Panc1 (cell line): ENCODE measurements around the gene DENND2A. TPM values are rescaled to one million over a fixed set of nuclear protein-coding genes. Genes with fewer than 3 reads are reported as not detected.

Experiments used
- ATAC-seq: fragments of 200-7000 bp; cut with Tn5 transposase; 2 replicates; pipeline ENCODE4 v1.9.1; 2020; ENCODE audit warnings: mild to moderate bottlenecking, moderate library complexity
- BruUV-seq: library from RNA; stranded (reverse); fragments of 400-500 nt; replicated peaks from 2 replicates; lab custom pipeline; 2021; lab: Mats Ljungman, UMichigan
- CTCF ChIA-PET: fragments of 300-600 bp; sonication (Branson Sonifier 250); formaldehyde crosslinking; loops from one replicate; lab custom pipeline; 2022; ENCODE audit warnings: antibody characterized with exemption; lab: Charles Lee
- POLR2A ChIA-PET: fragments of 300-600 bp; sonication (Branson Sonifier 250); formaldehyde crosslinking; loops from one replicate; lab custom pipeline; 2022; ENCODE audit warnings: antibody characterized with exemption; lab: Charles Lee
- DNase-seq: peaks from one replicate; pipeline ENCODE4 v3.0.0-alpha.2; 2010; ENCODE audit warnings: low read depth, low spot score
- H3K27ac ChIP-seq: 2 replicates; pipeline ENCODE4 v1.5.1; 2011; ENCODE audit warnings: mild to moderate bottlenecking, low read length, inconsistent platforms
- H3K27me3 ChIP-seq: fragments of 200-500 bp; sonication (Bioruptor generic); 2 replicates; pipeline ENCODE4 v1.6.0; 2014; ENCODE audit warnings: low read length, inconsistent platforms; ENCODE audit not compliant: control insufficient read depth, insufficient read depth
- H3K36me3 ChIP-seq: fragments of 200-500 bp; sonication (Bioruptor generic); 2 replicates; pipeline ENCODE4 v1.5.1; 2014; ENCODE audit warnings: inconsistent platforms, mild to moderate bottlenecking, low read length, moderate library complexity; ENCODE audit not compliant: control insufficient read depth, insufficient read depth
- H3K4me1 ChIP-seq: 2 replicates; pipeline ENCODE4 v1.5.1; 2011; ENCODE audit warnings: inconsistent platforms, mild to moderate bottlenecking, low read length, moderate library complexity; ENCODE audit not compliant: control insufficient read depth, insufficient read depth
- H3K4me3 ChIP-seq, 2 experiments: 2 replicates each; pipeline ENCODE4 v1.5.1; 2011 to 2012; ENCODE audit warnings: low read depth in 2 of 2, low read length in 2 of 2, mild to moderate bottlenecking in 2 of 2, inconsistent platforms in 1 of 2, moderate library complexity in 1 of 2
- H3K9me3 ChIP-seq: fragments of 200-500 bp; sonication (Bioruptor generic); 2 replicates; pipeline ENCODE4 v1.5.1; 2014; ENCODE audit warnings: low read depth, mild to moderate bottlenecking, inconsistent platforms, low read length, moderate library complexity; ENCODE audit not compliant: control insufficient read depth, insufficient read depth
- CTCF ChIP-seq: fragments of 450-650 bp; IDR thresholded peaks from 2 replicates; pipeline ENCODE4 v1.5.1; 2017; ENCODE audit warnings: mild to moderate bottlenecking
- POLR2AphosphoS5 ChIP-seq: IDR thresholded peaks from 2 replicates; pipeline ENCODE4 v1.6.1; 2012; ENCODE audit warnings: mild to moderate bottlenecking, low read depth, low read length, moderate library complexity
- REST ChIP-seq, 2 experiments: IDR thresholded peaks; 2 replicates each; pipeline ENCODE4 v1.6.1; 2011 to 2012; ENCODE audit warnings: low read depth in 2 of 2, control low read depth in 1 of 2, low read length in 1 of 2, mild to moderate bottlenecking in 1 of 2, moderate library complexity in 1 of 2; ENCODE audit not compliant: insufficient read depth in 1 of 2
- SIN3A ChIP-seq: IDR thresholded peaks from 2 replicates; pipeline ENCODE4 v1.6.1; 2012; ENCODE audit warnings: low read depth, mild to moderate bottlenecking, low read length, moderate library complexity, borderline replicate concordance; ENCODE audit not compliant: insufficient read depth
- TCF7L2 ChIP-seq: IDR thresholded peaks from 2 replicates; pipeline ENCODE4 v1.6.1; 2011; ENCODE audit warnings: mild to moderate bottlenecking, low read depth, low read length, inconsistent platforms
- in situ Hi-C: cut with HindIII; loops from 2 replicates; pipeline ENCODE4 v1.10.0; 2016; ENCODE audit warnings: low sequenced_read_pairs, low pct_unique_long_range_greater_than_20kb
- intact Hi-C: fragments of 100-400 bp; cut with micrococcal nuclease; formaldehyde crosslinking; loops from one replicate; pipeline ENCODE4 v1.10.0; 2022; ENCODE audit not compliant: unreplicated experiment
- total RNA-seq: library from RNA; stranded (reverse); gene quantifications from one replicate; pipeline ENCODE4 v1.2.1, GENCODE V29; 2021; ENCODE audit not compliant: unreplicated experiment

The DENND2A gene
- total RNA-seq, 1 experiment from 2014 or later, result 1.4 TPM

GRCh38 chr7:140607441-140607989 lies 33.1 kb downstream of the DENND2A start:
- no TSS peak for BruUV-seq
- POLR2A ChIA-PET, result interaction anchor here (0.6 kb wide), 1 partner anchor 8 kb away, joined by 3 read pairs; no protein-coding TSS in a partner anchor
- TF ChIP-seq REST (IDR thresholded peaks at IDR 0.05; ENCODE audit: insufficient read depth in 1 of 2, low read depth in 2 of 2, low read length in 1 of 2), result no peak
- TF ChIP-seq TCF7L2, result no peak
- no peak for TF ChIP-seq POLR2AphosphoS5
- no peak for TF ChIP-seq SIN3A
- TF ChIP-seq CTCF, result no peak
- no peak for ATAC-seq
- Histone ChIP-seq H3K27ac (no peak overlapping the region), H3K36me3 (no peaks in the 10 kb centered on the region), H3K27me3 (no peaks in the 10 kb centered on the region), H3K4me1 (no peaks in the 10 kb centered on the region), H3K9me3 (no peaks in the 10 kb centered on the region), H3K4me3 (no peak overlapping the region)
- intact Hi-C loops (no loop called here), in situ Hi-C loops (no loop called here)
- CTCF ChIA-PET, result no interaction called here
- no peak for DNase-seq

- H3K9me3 ChIP-seq, result no peaks in the 10 kb centered on the region
- ChIA-PET POLR2A (no interaction called here), CTCF (no interaction called here)
- H3K27ac ChIP-seq, result no peak overlapping the region
- TF ChIP-seq CTCF (no peak), POLR2AphosphoS5 (no peak), SIN3A (no peak), REST (IDR thresholded peaks at IDR 0.05; ENCODE audit: insufficient read depth in 1 of 2, low read depth in 2 of 2, low read length in 1 of 2) (no peak), TCF7L2 (no peak)
- H3K27me3 ChIP-seq, result no peaks in the 10 kb centered on the region
- no peak for ATAC-seq
- DNase-seq, result no peak
- in situ Hi-C loops, result no loop called here
- no peak overlapping the region for H3K4me3 ChIP-seq
- no TSS peak for BruUV-seq
- intact Hi-C loops, result no loop called here
- H3K36me3 ChIP-seq, result no peaks in the 10 kb centered on the region
- no peaks in the 10 kb centered on the region for H3K4me1 ChIP-seq
Measured at GRCh38 chr7:140605337-140605736, 35.3 kb downstream of the DENND2A start.
